Osteocyte (in vitro differentiated cells): Measurements from ENCODE around the gene KRT13. TPM values are rescaled to one million over a fixed set of nuclear protein-coding genes. Genes with fewer than 3 reads are reported as not detected.

Experiments
- DNase-seq: peaks from one replicate; pipeline ENCODE4 v3.0.0; 2021; ENCODE audit warnings: mixed read lengths; ENCODE audit not compliant: unreplicated experiment; ENCODE audit errors: extremely low spot score
- H3K27ac Mint-ChIP-seq: one replicate; pipeline ENCODE4 v1.8.0; 2021; ENCODE audit warnings: mild to moderate bottlenecking, mixed read lengths; ENCODE audit not compliant: unreplicated experiment
- H3K27me3 Mint-ChIP-seq: one replicate; pipeline ENCODE4 v1.8.0; 2021; ENCODE audit warnings: mixed read lengths; ENCODE audit not compliant: unreplicated experiment
- H3K36me3 Mint-ChIP-seq: one replicate; pipeline ENCODE4 v1.8.0; 2021; ENCODE audit warnings: mixed read lengths; ENCODE audit not compliant: unreplicated experiment
- H3K4me1 Mint-ChIP-seq: one replicate; pipeline ENCODE4 v1.8.0; 2021; ENCODE audit warnings: mixed read lengths; ENCODE audit not compliant: unreplicated experiment
- H3K4me3 Mint-ChIP-seq: one replicate; pipeline ENCODE4 v1.8.0; 2021; ENCODE audit warnings: mild to moderate bottlenecking, moderate library complexity, mixed read lengths; ENCODE audit not compliant: unreplicated experiment
- H3K9me3 Mint-ChIP-seq: one replicate; pipeline ENCODE4 v1.8.0; 2021; ENCODE audit warnings: mixed read lengths; ENCODE audit not compliant: unreplicated experiment
- total RNA-seq: library from RNA; stranded (reverse); gene quantifications from 2 replicates; pipeline ENCODE4 v1.2.1, GENCODE V29; 2021
- TF ChIP-seq, protein P1 (sequence below): fragments of 200-600 bp; sonication (generic); IDR thresholded peaks from 2 replicates; pipeline ENCODE4 v1.5.0; 2021; ENCODE audit warnings: antibody characterized with exemption, mild to moderate bottlenecking, moderate library complexity

KRT13 gene
- total RNA-seq, 1 donor from 2014 or later, result not detected

DNA sequence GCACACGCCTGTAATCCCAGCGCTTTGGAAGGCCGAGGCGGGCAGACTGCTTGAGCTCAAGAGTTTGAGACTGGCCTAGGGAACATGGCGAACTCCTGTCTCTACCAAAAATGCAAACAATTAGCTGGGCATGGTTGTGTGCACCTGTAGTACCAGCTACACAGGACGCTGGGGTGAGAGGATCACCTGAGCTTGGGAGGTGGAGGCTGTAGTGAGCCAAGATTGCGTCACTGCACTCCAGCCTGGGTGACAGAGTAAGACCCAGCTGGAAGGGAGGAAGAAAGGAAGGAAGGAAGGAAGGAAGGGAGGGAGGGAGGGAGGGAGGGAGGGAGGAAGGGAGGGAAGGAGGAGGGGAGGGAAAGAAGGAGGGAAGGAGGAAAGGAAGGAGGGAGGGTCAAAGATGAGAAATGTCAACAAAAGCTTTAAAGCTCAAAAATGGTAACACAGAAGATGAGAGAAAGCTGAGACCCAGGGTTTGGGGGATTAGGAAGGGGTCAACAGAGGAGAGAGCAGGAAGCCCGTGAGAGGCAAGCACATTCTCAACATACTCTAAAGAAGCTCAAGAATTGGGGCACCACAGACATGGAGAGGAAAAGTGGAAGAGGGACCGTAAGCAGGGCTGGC is 27.6 kb upstream of the KRT13 start:
- Mint-ChIP-seq H3K36me3 (no peaks in the 10 kb centered on the region), H3K4me3 (no peak overlapping the region), H3K27ac (no peak overlapping the region), H3K27me3 (peaks cover 26% of the 10 kb centered on the region), H3K4me1 (peaks cover 3% of the 10 kb centered on the region), H3K9me3 (no peaks in the 10 kb centered on the region)
- DNase-seq, result no peak
- TF ChIP-seq, protein P1, sequence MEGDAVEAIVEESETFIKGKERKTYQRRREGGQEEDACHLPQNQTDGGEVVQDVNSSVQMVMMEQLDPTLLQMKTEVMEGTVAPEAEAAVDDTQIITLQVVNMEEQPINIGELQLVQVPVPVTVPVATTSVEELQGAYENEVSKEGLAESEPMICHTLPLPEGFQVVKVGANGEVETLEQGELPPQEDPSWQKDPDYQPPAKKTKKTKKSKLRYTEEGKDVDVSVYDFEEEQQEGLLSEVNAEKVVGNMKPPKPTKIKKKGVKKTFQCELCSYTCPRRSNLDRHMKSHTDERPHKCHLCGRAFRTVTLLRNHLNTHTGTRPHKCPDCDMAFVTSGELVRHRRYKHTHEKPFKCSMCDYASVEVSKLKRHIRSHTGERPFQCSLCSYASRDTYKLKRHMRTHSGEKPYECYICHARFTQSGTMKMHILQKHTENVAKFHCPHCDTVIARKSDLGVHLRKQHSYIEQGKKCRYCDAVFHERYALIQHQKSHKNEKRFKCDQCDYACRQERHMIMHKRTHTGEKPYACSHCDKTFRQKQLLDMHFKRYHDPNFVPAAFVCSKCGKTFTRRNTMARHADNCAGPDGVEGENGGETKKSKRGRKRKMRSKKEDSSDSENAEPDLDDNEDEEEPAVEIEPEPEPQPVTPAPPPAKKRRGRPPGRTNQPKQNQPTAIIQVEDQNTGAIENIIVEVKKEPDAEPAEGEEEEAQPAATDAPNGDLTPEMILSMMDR, result no peak

DNA sequence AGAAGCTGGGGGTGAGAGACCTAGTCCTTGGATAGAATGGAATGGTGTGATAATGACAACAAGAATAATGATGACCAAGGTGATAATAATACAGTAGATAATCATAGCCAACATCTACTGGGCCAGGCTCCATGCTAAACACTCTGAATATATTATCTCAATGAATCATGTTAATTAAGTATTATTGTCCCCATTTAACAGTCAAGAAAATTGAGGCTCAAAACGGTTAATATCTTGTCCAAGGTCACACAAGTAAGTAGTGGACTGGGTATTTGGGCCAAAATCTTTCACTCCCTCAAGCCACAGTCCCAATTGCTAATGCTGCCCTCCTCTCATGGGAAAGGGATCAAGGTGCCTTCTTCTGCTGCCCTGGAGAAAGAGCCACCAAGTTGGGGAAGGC is 26.6 kb upstream of the KRT13 start:
- TF ChIP-seq, protein P1, result no peak
- no peak overlapping the region for H3K27ac Mint-ChIP-seq
- H3K9me3 Mint-ChIP-seq, result no peaks in the 10 kb centered on the region
- peaks cover 30% of the 10 kb centered on the region for H3K27me3 Mint-ChIP-seq
- H3K4me1 Mint-ChIP-seq, result peaks cover 9% of the 10 kb centered on the region
- H3K4me3 Mint-ChIP-seq, result no peak overlapping the region
- no peak for DNase-seq
- H3K36me3 Mint-ChIP-seq, result no peaks in the 10 kb centered on the region

DNA sequence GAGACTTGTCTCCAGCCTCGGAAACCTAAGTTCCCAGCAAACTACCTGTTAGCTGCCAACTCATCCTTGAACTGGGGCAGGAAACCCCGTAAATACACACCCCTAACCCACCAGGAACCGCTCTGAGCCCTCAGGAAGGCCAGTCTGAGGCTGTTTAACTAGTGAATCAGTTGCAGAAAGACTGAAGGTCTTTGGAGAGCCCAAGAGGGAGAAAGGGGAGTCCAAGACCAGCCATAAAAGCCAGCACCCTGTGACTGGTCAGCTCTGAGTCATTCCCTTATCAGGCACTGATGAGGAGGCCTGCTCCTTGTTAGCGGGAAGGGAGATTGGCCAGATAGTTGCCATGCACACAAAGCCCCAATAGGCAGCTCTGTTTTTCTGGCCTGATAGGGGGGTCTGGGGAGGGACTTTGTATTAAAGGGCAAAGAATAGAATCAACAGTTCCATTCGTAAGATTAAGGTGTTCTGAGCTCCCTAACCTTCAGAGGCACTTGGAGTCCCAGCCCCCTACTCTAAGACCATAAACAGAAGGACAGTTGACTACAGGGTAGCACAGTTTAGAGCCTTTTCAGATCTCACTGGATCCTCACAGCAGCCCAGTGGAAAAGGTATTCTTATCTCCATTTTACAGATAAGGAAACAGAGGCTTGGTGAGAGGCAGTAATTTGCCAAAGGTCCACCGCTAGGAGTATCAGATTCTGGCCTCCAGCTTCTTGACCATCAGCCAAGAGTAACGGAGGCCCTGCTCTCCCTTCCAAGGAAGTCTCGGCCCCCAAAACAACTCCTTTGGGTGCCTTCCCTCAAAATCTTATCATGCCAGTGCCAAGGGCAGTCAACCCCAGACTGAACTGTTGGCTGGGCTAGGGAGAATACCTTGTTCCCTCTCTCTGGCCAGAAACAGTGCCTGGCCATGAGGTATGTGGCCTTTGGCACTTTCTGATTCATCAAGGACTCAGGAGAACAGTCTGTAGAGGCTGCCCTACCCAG is 24.9 kb upstream of the KRT13 start:
- H3K36me3 Mint-ChIP-seq, result no peaks in the 10 kb centered on the region
- peaks cover 9% of the 10 kb centered on the region for H3K4me1 Mint-ChIP-seq
- H3K27me3 Mint-ChIP-seq, result peaks cover 29% of the 10 kb centered on the region
- TF ChIP-seq, protein P1, result no peak
- H3K27ac Mint-ChIP-seq, result no peak overlapping the region
- no peaks in the 10 kb centered on the region for H3K9me3 Mint-ChIP-seq
- no peak for DNase-seq
- H3K4me3 Mint-ChIP-seq, result no peak overlapping the region

- H3K4me3 Mint-ChIP-seq, result peak overlapping the region; percentile 38
- DNase-seq, result no peak
- TF ChIP-seq, protein P1, result no peak
- peaks cover 29% of the 10 kb centered on the region for H3K27me3 Mint-ChIP-seq
- no peak overlapping the region for H3K27ac Mint-ChIP-seq
- H3K4me1 Mint-ChIP-seq, result peaks cover 9% of the 10 kb centered on the region
- H3K36me3 Mint-ChIP-seq, result no peaks in the 10 kb centered on the region
- H3K9me3 Mint-ChIP-seq, result no peaks in the 10 kb centered on the region
Measured at GRCh38 chr17:41529491-41529915, 24.1 kb upstream of the KRT13 start.

DNA sequence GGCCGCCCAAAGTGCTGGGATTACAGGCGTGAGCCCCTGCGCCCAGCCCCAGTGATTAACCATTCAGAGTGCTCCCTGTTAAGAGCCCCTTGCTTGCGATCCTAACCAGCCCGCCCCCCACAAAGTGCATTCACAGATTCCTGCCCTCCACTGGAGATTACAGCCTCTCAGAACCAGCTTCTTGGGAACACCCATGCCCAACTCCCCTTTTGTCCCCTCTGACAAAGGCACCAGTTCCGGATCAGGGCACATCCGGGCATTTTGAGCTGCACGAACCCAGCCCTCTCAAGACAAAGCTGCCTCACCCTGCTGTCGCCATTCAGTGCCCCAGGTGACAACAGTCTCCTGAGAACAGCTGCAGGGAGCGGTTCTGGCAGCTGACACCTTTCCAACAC is 23.5 kb upstream of the KRT13 start:
- no peaks in the 10 kb centered on the region for H3K36me3 Mint-ChIP-seq
- peaks cover 29% of the 10 kb centered on the region for H3K27me3 Mint-ChIP-seq
- no peak overlapping the region for H3K4me3 Mint-ChIP-seq
- TF ChIP-seq, protein P1, result no peak
- no peak for DNase-seq
- H3K4me1 Mint-ChIP-seq, result peaks cover 9% of the 10 kb centered on the region
- no peak overlapping the region for H3K27ac Mint-ChIP-seq
- H3K9me3 Mint-ChIP-seq, result no peaks in the 10 kb centered on the region
